Stimulated activated CD8-positive, alpha-beta memory T cell treated with anti-CD3 and anti-CD28 coated beads, Interleukin-4, amount 100 ng/mL, for 48 hours (primary cell): Measurements from ENCODE around the gene GSDME.
"Not testable (repeated sequence)": the region's sequence is repeated elsewhere in the genome, so short reads cannot be mapped to it uniquely, and the experiment has no call there.

ENCODE experiments used
- DNase-seq: peaks from one replicate; pipeline ENCODE4 v3.0.0-alpha.2; 2020

GSDME gene

DNA sequence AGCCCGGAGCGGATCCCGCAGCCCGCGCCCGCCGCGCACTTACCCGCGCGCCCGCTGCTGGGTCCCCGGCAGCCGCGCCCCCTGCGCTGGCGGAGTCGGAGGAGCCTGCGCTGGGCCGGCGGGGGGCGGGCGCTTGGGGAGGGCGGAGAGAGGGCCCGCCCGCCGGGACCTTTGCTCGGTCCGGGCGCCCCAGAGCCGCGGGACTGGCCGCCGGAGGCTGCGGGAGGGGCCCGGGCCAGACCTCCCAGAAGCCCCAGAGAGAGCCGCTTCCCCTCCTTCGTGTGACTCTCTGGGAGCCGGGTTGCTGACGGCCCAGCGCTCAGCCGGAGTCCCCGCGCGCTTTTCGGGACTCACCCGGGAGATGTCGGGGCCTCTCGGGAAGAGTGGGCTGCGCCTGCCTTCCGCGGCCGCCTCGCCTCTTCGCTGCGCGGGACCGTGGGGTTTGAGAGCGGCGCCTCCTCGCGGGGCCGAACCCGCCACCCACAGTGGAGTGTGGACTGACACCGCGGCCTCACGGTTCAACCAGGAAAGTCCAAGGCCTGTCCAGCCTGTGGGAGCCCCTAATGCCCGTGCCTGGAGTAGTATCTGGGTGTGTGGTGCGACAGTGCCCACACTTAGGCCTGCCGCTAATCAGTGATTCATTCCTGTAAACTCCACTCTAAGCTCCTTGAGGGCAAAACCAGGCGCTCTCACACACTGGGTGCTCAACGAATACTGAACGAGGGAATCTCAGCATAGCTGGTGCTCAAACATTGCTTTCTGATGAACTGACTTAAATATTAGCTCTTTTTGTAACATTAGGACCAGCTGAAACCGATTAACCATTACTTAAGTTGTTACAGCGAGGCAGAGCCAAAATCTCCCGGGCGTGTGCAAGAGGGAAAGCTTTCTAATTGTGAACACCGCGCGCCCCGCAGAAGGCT is at the start of gene GSDME:
GSDME (minus strand) TSS at position 112 of the 923 bp plus-strand sequence. CDS start 7,690 bp downstream, outside the sequence.
- peak; percentile 59 for DNase-seq

DNA sequence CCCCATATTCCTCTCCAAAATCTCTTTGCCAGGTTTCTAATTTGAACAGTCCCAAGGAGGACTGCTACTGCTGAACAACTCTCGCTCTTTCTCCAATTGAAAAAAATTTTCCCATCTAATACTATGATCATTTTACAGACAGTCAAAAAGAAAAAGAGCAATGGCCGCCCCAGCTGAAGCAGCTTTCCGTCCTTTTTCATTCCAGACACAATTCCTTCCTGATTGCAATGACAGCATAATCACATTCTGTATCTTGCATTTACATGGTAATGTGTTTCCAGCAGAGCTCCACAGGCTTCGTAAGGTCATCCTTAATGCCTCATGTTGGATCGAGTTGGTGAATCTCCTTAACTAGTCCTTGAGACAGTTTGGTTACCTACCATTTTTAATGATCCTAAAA is 45.0 kb upstream of the GSDME start:
- no peak for DNase-seq

DNA sequence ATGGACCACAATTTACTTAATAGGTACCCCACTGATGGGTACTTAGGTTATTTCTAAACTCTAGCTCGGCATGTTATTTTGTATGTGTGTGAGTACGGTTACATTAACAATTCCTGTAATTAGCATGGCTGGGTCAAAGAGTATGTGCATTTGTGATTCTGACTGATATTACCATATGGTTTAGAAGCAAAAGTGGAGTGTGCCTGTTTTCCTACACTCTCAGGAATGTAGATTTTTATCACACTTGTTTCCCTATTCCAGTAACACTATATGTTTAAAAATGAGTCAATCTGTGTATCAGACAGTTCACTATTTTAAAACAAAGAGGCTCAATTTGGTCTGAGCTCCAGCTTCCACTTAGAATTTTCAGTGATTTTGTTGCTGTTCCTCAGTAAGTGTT is 44.6 kb upstream of the GSDME start:
- no peak for DNase-seq

DNA sequence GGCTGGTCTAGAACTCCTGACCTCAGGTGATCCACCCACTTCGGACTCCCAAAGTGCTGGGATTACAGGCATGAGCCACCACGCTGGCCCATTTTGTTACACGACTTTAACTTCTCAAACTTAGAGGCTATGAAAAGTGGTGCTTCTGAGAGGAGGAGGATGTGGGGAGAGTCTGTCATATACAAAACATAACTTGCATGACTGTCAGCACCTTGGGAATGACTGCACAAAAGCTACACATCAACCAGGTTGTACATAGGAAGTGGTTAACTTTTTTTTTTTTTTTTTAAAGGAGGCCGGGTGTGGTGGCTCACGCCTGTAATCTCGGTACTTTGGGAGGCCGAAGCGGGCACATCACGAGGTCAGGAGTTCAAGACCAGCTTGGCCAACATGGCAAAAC is 43.4 kb upstream of the GSDME start:
- DNase-seq, result no peak

DNA sequence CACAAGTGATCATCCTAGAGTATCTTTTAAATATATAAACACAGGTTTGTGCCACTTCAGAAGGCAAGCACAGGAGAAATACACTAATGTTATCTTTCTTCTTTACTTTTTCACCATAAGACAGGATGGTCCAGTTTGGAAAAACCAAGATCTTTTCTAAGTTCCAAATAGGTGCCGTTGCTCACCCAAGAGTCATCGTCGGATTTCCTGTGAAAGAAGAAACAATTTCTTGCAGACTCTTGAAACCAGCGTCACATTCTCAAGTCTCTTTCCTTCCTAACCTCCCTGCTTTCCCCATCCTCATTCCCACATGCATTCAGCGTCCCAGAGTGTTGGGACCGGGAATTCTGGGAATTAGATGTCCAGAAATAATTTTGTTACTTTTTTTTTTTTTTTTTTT is 42.8 kb upstream of the GSDME start:
- DNase-seq, result no peak

DNA sequence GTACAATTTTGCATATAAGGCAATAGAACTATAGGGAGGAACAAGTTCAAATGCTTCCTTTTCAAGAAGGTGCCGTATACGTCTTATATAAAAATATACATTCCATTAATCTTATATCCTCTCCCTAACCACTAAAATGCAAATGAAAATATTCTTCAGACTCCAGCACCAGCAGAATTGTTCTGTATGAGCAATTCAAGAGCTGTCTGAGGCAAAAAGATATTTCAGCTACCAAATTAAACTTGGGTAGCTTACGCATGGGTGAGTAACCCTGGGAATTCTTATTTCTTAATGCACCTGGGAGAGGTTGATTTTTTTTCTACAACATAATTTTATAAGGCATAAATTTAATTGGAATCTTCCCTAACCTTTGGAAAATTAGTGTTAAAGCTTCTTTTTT is 42.2 kb upstream of the GSDME start:
- no peak for DNase-seq

DNA sequence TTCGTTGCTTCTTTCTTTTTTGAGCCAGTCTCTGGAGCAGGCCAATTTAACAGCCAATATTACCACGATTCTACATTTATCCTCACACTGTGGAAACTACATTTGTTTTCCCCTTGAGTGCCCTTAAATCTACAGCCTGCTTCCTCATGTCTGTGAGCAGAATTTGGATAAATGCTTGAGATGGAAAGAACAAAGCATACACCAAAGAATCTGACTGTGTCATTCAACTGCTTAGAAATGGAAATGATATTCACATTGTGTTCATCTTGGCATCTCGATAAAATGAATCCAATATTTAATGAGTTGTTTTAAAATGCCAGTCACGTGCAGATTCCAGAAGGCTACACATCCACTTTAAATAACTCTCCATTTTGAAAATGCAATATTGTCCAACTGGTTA is 41.0 kb upstream of the GSDME start:
- no peak for DNase-seq

DNA sequence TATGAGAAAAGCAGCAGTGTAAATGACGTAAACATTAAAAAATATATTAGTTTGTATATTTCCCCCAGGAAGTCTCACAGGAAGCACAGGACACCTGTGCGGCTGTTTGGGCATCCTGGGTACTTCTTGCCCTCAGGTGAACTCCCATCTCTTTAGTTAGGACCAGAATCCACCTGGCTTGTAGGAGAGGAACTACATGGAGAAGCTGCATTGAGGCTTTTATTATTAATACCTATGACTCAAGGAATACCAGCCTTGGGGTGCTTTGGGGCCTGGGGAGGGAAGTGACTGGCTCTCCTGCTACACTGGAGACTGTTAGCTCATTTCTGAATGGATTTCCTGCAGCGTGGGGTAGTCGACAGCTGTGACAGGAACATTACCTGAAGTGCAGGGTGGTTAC is 40.0 kb upstream of the GSDME start:
- DNase-seq, result no peak

DNA sequence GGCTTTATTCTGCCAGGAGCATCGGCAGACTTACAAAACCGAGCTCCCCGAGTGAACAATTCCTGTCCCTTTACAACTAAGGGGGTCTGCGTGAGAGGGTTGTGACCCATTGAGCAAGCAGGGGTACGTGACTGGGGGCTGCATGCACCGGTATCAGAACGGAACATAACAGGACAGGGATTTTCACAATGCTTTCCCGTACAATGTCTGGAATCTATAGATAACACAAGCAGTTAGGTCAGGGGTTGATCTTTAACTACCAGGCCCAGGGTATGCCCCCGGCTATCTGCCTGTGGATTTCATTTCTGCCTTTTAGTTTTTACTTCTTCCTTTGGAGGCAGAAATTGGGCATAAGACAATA is 38.1 kb upstream of the GSDME start:
- no peak for DNase-seq

DNA sequence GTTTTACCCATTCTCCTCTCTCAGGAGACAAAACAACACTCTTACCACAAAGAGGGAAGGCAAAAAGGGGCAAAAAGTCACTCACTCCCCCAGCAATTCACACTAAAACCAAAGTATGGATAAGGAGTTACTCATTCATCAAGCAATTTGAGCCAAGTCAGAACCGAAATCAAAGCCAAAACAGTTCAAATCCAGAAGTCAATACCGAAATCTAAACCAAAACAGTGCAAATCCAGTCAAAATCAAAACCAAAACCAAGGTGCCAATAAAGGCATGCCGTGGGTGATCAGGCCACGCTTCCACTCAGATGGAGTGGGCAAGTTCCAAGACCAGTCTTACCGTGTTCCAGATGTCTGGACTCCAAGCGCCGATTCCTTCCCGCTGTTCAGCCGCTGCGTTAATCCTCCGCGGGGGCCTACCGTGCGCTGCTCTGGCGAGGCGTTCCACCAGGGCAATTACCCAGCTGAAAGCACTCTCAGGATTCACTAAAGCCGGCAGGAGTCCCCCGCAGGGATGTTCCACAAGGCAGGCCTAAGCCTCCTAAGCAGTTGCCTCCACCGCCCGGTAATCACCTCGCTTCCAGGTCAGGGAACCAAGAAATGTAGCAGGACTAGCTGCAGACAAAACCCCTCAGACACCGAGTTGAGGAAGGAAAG is 37.6 kb upstream of the GSDME start:
- DNase-seq, result not testable (repeated sequence)

DNA sequence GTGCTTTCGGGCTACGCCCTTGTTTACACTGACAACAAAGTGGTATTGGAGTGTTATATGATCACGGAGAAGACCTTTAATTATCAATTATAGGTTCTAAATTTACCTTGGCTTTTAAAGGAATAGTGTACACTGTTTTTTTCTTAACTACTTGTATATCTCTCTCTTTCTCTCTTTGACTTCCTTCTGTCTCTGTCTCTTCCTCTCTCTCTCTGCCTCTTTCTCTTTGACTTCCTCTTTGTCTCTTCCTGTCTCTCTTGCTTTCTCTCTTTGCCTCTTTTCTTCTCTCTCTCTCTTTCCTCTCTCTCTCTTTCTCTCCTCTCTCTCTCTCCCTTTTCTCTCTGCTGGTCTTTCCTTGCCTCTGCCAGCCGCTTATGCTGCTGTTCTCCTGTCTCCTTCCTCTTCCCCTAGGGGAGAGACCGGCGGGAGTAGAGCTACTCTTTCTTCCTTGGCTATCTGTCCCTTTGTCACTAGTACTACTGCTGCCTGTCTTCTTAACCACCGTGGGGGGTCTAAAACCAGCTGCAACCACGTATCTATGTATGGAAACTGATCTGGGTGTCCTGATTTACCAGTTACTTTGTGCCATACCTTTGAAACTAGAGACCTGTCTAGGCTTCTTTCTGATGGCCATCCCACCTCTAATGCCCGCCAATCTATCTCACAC is 36.9 kb upstream of the GSDME start:
- DNase-seq, result no peak

DNA sequence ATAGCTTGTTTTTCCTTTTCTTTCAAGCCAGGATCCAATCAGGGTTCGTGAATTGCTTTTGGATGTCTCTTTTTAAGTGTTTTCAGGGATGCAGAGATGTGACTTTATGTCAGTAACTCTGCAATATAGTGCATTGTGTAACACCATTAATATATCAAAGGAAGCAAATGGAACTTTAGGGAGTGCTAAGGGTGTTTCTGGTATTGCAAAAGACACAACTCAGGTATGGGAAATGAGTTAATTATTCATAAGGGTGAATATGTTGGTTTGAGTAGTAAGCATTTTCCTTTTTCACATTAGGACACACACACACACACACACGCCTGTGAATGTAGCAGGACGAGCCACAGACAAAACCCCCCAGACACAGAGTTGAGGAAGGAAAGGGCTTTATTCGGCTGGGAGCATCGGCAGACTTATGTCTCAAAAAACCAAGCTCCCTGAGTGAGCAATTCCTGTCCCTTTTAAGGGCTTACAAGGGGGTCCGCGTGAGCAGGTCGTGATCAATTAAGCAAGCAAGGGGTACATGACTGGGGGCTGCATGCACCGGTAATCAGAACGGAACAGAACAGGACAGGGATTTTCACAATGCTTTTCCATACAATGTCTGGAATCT is 31.8 kb upstream of the GSDME start:
- DNase-seq, result no peak

DNA sequence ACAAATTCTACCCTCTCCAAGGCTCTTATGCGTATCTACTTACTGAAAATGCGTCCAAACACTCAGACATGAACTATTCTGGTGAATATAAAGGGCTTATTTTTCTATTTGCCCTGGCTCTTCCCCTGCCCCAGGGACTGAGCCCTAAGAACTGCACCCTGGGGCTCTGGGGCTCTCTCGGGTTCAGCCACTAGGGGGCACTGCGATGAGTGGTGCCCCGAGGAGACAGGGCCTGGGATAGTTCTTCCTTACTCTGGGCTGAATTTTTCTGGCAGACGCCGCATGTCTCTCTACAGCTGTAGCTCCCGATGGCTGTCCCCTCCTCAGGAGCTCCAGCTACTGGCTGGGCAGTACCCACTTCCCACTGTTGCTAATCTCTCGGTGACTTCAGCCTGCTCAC is 30.8 kb upstream of the GSDME start:
- no peak for DNase-seq

DNA sequence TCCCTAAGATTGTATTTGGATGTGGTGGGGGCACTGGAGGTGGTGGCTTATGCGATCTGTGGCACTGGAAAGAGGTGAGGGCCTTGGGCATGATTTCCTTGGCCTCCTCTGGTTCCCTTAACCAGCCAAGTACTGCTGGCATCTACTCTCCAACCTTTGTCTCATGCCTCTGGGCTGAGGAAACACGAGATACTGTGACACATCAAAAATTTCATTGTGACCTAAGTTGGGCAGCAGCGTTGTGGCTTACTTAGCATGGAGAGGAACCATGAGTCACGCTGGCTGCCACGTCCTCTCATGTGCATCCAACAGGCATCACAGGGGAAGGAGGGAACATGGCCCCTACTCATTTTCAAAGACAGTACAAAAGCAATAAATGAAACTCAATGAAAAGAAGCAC is 29.7 kb upstream of the GSDME start:
- DNase-seq, result peak; percentile 47

DNA sequence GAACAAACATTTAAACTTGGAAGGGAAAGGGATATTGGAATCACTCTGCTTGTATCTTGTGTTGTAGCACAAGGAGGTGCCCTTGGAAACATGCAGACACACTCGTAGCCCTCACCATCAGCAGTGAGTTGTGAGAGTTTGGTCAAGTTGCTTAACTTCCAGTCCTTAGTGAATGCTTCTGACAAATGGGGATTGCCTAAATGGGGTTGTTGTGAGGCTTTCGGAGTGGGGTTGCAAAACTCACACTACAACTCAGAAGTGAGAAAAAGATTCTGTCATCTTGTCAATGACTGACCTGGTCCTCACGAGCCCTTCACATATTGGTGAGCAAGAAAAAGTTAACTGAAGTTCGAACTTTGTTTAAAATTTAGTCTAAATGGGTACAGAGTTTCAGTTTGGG is 29.0 kb upstream of the GSDME start:
- no peak for DNase-seq

DNA sequence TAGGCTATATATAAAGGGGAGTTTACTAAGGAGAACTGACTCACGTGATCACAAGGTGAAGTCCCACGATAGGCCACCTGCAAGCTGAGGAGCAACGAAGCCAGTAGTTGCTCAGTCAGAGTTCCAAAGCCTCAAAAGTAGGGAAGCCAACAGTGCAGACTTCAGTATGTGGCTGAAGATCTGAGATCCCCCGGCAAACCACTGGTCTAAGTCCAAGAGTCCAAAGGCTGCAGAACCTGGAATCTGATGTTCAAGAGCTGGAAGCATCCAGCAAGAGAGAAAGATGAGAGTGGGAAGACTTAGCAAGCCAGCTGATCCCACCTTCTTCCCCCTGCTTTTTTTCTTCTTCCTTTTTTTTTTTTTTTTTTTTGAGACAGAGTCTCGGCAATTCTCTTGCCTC is 27.0 kb upstream of the GSDME start:
- DNase-seq, result no peak

DNA sequence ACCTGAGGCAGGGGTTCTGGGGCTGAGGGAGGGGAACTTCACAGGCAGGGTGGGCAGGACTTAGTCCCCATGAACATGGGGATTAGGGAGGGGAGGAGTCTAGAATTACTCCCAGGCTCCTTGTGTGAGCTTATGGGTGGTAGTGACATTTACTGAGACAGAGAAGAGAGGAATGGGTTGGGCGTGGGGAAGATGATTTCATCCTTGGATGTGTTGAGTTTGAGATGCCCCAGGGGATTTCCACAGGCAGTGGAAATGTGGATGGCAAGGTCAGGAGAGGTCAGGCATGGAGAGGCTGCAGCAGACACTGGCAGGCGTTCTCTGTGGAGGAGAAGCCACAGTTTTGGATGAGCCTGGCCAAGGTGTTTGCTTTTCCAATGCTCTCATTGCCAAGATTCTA is 26.4 kb upstream of the GSDME start:
- DNase-seq, result no peak

DNA sequence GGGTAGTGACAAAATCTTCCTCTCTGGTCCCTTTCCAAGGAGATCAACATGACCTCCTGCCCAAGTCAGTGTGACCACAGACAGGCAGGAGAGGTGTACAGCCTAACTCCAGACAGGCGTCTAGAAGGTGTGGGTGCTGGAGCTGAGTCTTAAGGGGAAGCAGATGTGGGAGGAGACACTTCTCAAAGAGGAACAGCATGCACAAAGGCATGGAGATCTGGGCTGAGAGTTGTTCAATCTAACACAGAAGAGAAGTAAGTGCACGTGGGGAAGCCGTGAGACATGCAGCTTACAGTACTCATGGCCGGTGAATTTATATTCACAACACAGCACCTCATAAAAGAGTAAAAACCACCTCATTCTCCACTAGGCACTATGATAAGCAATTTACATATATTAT is 23.8 kb upstream of the GSDME start:
- no peak for DNase-seq

DNA sequence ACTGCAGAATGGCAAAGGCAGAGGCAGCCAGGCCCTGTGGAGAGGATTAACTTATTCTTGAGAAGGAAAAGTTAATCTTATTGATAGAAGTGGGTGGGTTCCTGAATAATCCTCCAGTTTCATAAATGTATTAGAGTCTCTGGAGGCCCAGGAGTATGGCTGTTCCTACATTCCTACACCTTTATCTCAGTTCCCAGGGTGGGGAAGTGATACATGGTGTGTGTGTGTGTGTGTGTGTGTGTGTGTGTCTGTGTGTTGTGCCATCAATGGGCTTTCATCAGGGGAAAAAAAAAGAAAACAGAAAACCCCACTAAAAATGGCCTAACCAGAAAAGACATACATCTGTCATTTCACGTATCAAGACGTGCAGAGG is 22.0 kb upstream of the GSDME start:
- no peak for DNase-seq

DNA sequence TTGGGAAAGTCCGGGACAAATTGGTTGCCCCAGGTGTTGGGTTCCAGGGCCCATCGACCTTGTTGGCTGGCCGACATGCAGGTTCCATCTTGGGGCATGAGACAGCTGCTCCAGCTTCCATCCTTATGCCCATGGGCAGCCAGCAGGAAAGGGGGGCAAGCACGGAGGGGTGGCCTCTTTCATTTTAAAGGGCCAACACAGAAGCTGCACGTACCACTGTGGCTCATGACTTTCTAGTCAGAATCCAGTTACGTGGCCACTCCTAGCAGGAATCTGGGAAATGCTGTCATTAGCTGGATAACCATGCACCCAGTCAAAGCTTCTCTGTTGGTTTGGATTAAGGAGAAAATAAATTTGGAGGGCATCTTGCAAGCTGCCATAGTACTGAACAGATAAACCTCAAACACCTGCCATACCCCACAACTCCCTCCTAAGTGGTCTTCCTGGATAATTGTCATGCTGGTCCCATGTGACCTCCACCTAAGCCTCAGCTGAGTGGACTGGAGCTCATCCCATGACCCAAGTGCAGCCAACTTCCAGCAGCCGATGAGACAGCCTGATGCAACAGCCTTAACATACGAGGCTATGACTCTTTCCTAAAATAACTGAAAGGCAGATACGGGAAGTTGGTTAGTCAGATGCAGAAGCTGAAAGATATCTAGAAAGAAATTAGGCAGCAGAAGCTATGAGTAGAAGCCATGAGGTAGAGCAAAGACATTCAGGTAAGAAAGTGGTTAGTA is 21.4 kb upstream of the GSDME start:
- DNase-seq, result no peak

DNA sequence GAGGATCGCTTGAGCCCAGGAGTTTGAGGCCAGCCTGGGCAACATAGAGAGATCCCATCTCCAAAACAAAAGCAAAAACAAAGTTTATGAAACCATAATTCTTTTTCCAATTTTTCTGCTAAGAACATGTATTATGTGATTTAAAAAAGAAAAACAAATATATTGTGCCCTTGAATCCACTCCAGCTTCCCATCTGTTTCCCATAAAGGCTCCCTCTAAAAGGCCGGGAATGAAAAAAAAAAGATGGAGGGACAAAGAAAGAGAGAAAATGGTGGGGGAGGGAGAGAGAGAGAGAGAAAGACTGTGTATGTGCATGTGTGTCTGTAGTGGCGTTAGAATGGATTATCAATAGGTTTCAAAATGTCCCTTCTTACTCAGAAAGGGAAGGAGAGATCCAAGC is 20.5 kb upstream of the GSDME start:
- no peak for DNase-seq

DNA sequence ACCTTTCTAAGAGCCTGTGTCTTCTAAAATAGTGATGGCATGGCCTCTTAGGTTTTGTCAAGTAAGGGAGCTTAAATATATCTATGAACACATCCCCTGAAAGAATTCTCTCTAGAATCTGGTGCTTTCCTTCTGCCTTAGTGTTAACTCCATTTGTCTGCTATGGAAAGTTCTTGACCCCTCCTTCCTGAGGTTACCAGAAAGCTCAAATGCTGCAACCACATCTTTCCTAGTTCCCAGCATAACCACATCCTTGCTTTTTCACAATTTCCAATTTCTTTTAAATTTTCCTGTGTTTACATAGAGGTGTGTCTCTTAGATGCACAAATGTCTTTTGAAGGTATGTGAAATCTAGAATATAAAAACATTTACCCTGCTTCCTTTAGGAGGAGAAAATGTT is 16.4 kb upstream of the GSDME start:
- no peak for DNase-seq

DNA sequence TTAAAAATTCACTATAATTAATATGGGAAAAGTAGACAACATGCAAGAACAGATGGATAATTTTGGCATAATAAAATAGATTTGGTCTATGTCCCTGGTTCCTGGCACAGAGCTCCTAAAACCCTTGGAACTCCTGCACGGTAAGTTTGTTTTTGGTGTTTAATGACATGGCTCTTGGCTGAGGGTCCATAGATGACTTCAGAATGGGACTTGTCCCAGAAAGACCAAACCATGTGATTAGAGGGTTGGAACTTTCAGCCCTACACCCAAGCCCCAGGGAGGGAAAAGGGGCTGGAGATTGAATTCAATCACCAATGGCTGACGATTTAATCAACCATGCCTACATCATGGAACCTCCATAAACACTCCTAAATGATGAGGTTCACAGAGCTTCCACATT is 12.6 kb upstream of the GSDME start:
- DNase-seq, result no peak
